ENCODE data around the gene CUL5. TPM values are rescaled to one million over a fixed set of nuclear protein-coding genes. Genes with fewer than 3 reads are reported as not detected.

Gene CUL5
- polyA plus RNA-seq, 1 experiment, result 26.0 TPM

DNA sequence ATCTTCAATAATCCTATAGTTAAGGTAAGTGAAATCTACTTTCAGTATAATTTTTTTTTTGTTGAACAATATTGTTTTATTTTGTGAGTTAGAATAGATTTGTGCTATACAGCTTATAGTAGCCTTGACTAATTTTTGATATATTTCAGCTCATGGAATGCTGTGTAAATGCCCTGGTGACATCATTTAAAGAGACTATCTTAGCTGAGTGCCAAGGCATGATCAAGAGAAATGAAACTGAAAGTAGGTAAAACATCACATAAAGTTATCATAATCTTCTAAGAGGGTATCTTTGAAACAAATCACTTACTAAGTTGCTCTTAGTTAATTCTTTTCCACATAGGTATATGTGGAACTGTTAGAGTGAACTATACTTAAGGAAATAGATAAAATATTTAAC is 61.2 kb downstream of the CUL5 start:
- Histone ChIP-seq H3K4me3 (ENCODE audit: low read depth, low read length) (no peak overlapping the region), H3K27me3 (ENCODE audit: control insufficient read depth, insufficient read depth, low read length) (no peaks in the 10 kb centered on the region), H3K27ac (ENCODE audit: low read depth, low read length) (no peak overlapping the region), H3K9me3 (ENCODE audit: control insufficient read depth, insufficient read depth, low read length) (no peaks in the 10 kb centered on the region)
- ChIA-PET CTCF (interaction anchor here (1.0 kb wide), 1 partner anchor 61 kb away, joined by 3 read pairs; the partner anchor contains the start of gene CUL5), POLR2A (interaction anchor here (0.6 kb wide), 1 partner anchor 20 kb away, joined by 4 read pairs; no protein-coding TSS in a partner anchor)
- DNase-seq (ENCODE audit: low read depth, low spot score), result no peak
- TF ChIP-seq, protein P1, sequence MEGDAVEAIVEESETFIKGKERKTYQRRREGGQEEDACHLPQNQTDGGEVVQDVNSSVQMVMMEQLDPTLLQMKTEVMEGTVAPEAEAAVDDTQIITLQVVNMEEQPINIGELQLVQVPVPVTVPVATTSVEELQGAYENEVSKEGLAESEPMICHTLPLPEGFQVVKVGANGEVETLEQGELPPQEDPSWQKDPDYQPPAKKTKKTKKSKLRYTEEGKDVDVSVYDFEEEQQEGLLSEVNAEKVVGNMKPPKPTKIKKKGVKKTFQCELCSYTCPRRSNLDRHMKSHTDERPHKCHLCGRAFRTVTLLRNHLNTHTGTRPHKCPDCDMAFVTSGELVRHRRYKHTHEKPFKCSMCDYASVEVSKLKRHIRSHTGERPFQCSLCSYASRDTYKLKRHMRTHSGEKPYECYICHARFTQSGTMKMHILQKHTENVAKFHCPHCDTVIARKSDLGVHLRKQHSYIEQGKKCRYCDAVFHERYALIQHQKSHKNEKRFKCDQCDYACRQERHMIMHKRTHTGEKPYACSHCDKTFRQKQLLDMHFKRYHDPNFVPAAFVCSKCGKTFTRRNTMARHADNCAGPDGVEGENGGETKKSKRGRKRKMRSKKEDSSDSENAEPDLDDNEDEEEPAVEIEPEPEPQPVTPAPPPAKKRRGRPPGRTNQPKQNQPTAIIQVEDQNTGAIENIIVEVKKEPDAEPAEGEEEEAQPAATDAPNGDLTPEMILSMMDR (IDR thresholded peaks at IDR 0.05; ENCODE audit: low read depth, low read length), result no peak

DNA sequence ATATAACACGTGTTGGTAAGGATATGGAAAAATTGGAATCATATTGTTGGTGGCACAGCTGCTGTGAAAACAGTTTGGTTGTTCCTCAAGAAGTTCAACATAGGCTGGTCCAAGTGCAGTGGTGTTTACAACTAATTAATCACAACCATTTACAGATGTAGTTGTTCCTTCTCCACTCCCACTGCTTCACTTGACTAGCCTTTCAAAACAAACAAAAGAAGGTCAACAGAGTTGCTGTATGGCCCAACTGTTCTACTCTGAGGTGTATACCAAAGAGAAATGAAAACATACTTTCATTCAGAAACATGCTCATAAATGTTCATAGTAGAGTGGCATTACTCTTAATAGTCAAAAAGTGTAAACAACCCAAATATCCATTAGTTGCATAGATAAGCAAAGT is 76.1 kb downstream of the CUL5 start:
- Histone ChIP-seq H3K27me3 (ENCODE audit: control insufficient read depth, insufficient read depth, low read length) (no peaks in the 10 kb centered on the region), H3K9me3 (ENCODE audit: control insufficient read depth, insufficient read depth, low read length) (no peaks in the 10 kb centered on the region), H3K27ac (ENCODE audit: low read depth, low read length) (no peak overlapping the region), H3K4me3 (ENCODE audit: low read depth, low read length) (no peak overlapping the region)
- DNase-seq (ENCODE audit: low read depth, low spot score), result no peak
- TF ChIP-seq, protein P1 (IDR thresholded peaks at IDR 0.05; ENCODE audit: low read depth, low read length), result no peak
- ChIA-PET CTCF (no interaction called here), POLR2A (no interaction called here)

DNA sequence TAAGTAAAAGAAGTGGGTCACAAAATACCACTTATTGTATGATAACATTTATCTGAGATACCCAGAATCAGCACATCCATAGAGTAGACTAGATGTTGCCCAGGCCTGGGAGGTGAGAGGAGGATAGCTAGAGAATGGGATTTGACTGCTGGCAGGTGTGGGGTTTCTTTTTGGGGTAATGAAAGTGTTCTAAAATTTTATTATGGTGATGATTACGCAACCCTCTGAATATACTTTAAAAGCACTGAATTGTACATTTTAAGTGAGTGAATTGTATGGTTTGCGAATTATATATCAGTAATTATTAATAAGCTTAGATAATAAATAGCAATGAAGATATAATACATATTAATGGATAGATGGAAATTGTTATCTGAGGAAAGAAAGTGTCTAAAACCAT is 77.0 kb downstream of the CUL5 start:
- Histone ChIP-seq H3K4me3 (ENCODE audit: low read depth, low read length) (no peak overlapping the region), H3K27ac (ENCODE audit: low read depth, low read length) (no peak overlapping the region), H3K9me3 (ENCODE audit: control insufficient read depth, insufficient read depth, low read length) (no peaks in the 10 kb centered on the region), H3K27me3 (ENCODE audit: control insufficient read depth, insufficient read depth, low read length) (no peaks in the 10 kb centered on the region)
- no peak for DNase-seq (ENCODE audit: low read depth, low spot score)
- POLR2A ChIA-PET, result no interaction called here
- TF ChIP-seq, protein P1 (IDR thresholded peaks at IDR 0.05; ENCODE audit: low read depth, low read length), result no peak
- CTCF ChIA-PET, result interaction anchor here (1.8 kb wide), 1 partner anchor 77 kb away, joined by 7 read pairs; the partner anchor contains the start of gene CUL5

DNA sequence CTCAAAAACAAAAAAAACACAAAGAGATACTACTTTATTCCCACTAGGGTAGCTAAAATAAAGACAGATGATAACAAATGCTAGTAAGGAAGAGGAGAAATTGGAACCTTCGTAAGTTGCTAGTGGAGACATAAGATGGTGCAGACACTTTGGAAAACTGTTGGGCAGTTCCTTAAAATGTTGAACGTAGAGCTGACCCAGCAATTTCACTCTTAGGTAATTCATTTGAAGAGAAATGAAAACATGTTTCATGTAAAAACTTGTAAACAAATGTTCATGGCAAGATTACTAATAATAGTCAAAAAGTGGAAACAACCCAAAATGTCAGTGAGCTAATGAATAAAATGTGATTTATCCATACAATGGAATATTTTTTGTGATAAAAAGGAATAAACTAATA is 83.4 kb downstream of the CUL5 start:
- H3K4me3 ChIP-seq (ENCODE audit: low read depth, low read length), result no peak overlapping the region
- H3K27ac ChIP-seq (ENCODE audit: low read depth, low read length), result no peak overlapping the region
- POLR2A ChIA-PET, result interaction anchor here (1.8 kb wide), 1 partner anchor 83 kb away, joined by 5 read pairs; the partner anchor contains the start of gene CUL5
- TF ChIP-seq, protein P1 (IDR thresholded peaks at IDR 0.05; ENCODE audit: low read depth, low read length), result no peak
- no peak for DNase-seq (ENCODE audit: low read depth, low spot score)
- CTCF ChIA-PET, result interaction anchor here (0.7 to 0.9 kb wide), 2 partner anchors 26 to 83 kb away, joined by 3 read pairs; partner anchors contain the start of gene CUL5
- no peaks in the 10 kb centered on the region for H3K27me3 ChIP-seq (ENCODE audit: control insufficient read depth, insufficient read depth, low read length)
- no peaks in the 10 kb centered on the region for H3K9me3 ChIP-seq (ENCODE audit: control insufficient read depth, insufficient read depth, low read length)

DNA sequence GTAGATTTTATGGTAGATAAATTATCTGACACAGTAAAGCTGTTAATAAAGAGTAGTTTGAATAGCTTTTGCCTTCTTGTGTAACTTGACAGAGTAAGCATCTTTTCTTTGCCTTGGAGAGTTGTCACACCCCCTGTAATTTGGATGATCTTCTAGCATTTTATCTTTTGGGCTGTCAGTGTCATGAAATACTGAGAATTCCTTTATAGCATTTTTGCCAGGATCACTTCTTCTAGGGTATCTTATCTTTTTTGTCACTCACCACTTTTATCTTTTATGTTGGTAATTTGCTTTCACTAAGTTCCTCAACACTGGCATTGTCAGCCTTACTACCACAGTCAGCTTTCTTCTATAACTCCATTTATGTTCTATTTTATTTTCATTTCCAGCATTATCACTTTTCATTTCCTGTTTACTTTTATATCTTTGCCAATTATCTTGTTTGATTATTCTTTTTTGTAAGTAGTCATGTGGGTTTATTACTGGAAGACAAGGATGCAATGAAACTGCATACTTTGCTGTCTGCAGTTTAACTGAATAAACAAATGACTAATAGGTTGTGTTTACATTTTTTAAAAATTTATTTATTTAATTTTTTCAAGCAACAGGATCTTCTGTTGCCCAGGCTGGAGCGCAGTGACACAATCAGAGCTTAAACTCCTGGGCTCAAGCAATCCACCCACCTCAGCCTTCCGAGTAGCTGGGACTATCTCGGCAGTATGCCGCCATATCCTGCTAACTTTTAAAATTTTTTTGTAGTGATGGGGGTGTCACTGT is 84.6 kb downstream of the CUL5 start:
- POLR2A ChIA-PET, result interaction anchor here (1.8 kb wide), 1 partner anchor 85 kb away, joined by 5 read pairs; the partner anchor contains the start of gene CUL5
- peak; percentile 53 for DNase-seq (ENCODE audit: low read depth, low spot score)

More for the DNA sequence above, 84.6 kb downstream of the CUL5 start:
- H3K4me3 ChIP-seq (ENCODE audit: low read depth, low read length), result no peak overlapping the region
- no peaks in the 10 kb centered on the region for H3K9me3 ChIP-seq (ENCODE audit: control insufficient read depth, insufficient read depth, low read length)
- no peak overlapping the region for H3K27ac ChIP-seq (ENCODE audit: low read depth, low read length)
- H3K27me3 ChIP-seq (ENCODE audit: control insufficient read depth, insufficient read depth, low read length), result no peaks in the 10 kb centered on the region
- CTCF ChIA-PET, result interaction anchor here (0.9 to 1.9 kb wide), 4 partner anchors 16 to 84 kb away, joined by 3 to 9 read pairs (median 4); partner anchors contain the start of gene CUL5
- TF ChIP-seq, protein P1 (IDR thresholded peaks at IDR 0.05; ENCODE audit: low read depth, low read length), result no peak

Data from AG04450 (cell line).